ENCODE results near the gene CYTH1. TPM values are rescaled to one million over a fixed set of nuclear protein-coding genes. Genes with fewer than 3 reads are reported as not detected.
"Not testable (repeated sequence)": the region's sequence is repeated elsewhere in the genome, so short reads cannot be mapped to it uniquely, and the experiment has no call there.

The CYTH1 gene
- total RNA-seq, 8 experiments from 2014 or later: 13.9 to 46.4 (median 30.0) TPM

DNA sequence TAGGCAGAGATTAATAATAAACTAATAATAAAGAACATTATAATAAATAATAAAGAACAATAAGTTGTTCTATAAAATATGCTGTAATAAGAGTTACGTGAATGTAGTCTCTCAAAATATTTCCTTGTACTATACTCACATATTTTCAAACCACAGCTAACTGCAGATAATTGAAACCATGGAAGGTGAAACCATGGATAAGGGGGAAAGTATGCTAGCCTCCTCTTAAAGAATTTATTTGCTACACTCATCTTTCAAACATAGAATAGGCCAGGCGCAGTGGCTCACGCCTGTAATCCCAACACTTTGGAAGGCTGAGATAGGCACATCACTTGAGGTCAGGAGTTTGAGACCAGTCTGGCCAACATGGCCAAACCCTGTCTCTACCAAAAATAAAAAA is 18.5 kb downstream of the CYTH1 start:
- in situ Hi-C loops (cut with MboI; ENCODE audit: low pct_unique_long_range_greater_than_20kb in 2 of 9, low sequenced_read_pairs in 9 of 9, unreplicated experiment in 9 of 9): no loop called here
- Histone ChIP-seq H3K27ac (no peak overlapping the region), H3K4me1 (replicated peaks in 1 of 2) (peaks cover 7 to 11% of the 10 kb centered on the region in 2 donors), H3K4me3 (no peak overlapping the region)
- WGBS, 10 experiments: 63 to 100% (median 100%) methylated on average over 1 to 3 of the region's 3 CpGs; no CpG with 5 or more reads in 3 of the 10 experiments
- ATAC-seq (replicated peaks in 6 of 8): no peak

GRCh38 chr17:78761789-78762406 is 20.2 kb downstream of the CYTH1 start:
- H3K27ac ChIP-seq: no peak overlapping the region
- WGBS, 10 experiments: 0 to 94% (median 76%) methylated on average over 1 to 4 of the region's 5 CpGs
- no peak overlapping the region for H3K4me3 ChIP-seq
- in situ Hi-C loops (cut with MboI; ENCODE audit: low pct_unique_long_range_greater_than_20kb in 2 of 9, low sequenced_read_pairs in 9 of 9, unreplicated experiment in 9 of 9): no loop called here
- peaks cover 0 to under 1% of the 10 kb centered on the region in 2 donors for H3K4me1 ChIP-seq (replicated peaks in 1 of 2)
- peak in 4 of 8 experiments; percentile 11 to 89 (median 18) for ATAC-seq (replicated peaks in 6 of 8)

GRCh38 chr17:78759969-78760352 is 22.1 kb downstream of the CYTH1 start:
- no peak overlapping the region for H3K4me3 ChIP-seq
- H3K27ac ChIP-seq: no peak overlapping the region
- WGBS, 10 experiments: 67 to 100% (median 91%) methylated on average over 2 to 4 of the region's 5 CpGs; no CpG with 5 or more reads in 2 of the 10 experiments
- H3K4me1 ChIP-seq (replicated peaks in 1 of 2): no peaks in the 10 kb centered on the region
- in situ Hi-C loops (cut with MboI; ENCODE audit: low pct_unique_long_range_greater_than_20kb in 2 of 9, low sequenced_read_pairs in 9 of 9, unreplicated experiment in 9 of 9): no loop called here
- no peak for ATAC-seq (replicated peaks in 6 of 8)

DNA sequence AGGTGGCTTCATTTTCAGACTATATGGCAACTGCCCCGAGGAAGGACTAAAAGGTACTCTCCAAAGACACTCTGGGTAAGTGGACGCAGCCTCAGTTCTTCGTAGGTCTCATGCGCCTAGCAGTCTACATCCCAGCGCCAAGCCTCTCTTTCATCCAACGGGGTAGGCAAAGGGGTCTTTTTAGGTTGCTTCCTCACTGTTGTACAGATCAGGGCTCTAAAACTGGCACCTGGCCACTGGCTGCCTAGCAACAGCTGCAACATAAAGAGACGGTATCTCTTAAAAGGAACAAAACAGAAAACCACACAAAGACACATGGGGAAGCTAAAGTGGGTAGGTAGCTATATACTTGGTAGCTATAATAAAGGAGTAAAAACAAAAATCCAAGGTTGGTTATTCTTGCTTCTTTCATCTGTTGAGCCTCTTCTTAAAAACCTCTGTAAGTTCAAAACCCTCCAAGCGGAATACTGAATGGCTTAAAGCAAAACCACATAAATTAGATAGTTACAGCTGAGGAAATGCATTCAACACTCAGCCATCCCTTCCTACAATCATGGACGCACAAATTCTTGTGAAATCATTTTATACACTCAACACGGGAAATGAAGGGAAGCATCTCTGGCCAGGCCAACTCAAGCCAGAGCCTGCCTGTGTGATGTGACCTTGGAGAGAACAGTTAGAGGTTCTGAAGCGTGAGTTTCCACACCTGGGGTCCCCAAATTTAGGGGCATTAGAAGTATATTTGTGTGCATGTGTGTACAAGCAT is 22.7 kb downstream of the CYTH1 start:
- 48 to 91% (median 83%) methylated on average over 1 to 10 of the region's 11 CpGs; no CpG with 5 or more reads in 1 of the 10 experiments for WGBS, 10 experiments
- peak in 3 of 8 experiments; percentile 24 to 78 (median 27) for ATAC-seq (replicated peaks in 6 of 8)
- in situ Hi-C loops (cut with MboI; ENCODE audit: low pct_unique_long_range_greater_than_20kb in 2 of 9, low sequenced_read_pairs in 9 of 9, unreplicated experiment in 9 of 9): no loop called here
- Histone ChIP-seq H3K4me3 (no peak overlapping the region), H3K27ac (no peak overlapping the region), H3K4me1 (replicated peaks in 1 of 2) (no peaks in the 10 kb centered on the region)

DNA sequence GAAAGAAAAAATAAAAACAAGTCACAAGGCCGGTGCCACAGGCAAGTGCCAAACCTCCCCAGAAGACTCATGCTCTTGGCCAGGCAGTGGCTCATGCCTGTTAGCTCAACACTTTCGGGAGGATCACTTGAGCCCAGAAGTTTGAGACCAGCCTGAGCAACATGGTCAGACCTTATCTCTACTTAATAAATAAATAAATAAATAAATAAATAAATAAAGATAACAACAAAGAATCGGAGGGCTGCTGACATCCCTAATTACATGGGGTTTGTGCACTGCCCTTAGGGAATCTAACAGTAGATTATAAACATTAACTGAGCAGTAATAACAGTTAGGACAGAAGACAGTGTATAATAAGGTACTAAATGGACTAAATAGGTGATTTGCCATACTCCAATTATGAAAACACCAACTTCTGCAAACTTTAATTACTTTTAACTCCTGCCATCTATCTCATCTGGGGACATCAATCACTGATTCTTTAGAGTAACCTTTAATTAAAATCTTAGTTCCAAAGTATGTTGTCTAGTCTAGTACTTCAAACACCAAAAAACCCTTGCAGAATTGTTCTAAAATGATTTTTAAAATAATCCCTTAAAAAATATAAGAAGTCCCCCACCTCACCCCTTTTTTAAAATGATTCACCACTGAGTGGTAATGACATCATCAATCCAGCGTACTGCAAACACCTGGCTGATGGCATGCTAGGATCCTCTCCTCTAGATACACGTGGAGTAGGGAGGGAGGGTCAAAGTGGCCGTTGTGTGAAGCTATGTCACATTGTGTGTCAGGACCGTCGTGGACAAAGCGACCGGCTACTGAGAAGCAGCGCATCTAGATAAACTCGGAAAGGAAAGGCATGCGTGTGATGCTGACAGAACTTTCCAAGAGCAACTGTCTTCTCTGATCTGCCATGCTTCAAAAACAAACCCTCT is 28.5 kb downstream of the CYTH1 start:
- no peak overlapping the region for H3K27ac ChIP-seq
- in situ Hi-C loops (cut with MboI; ENCODE audit: low pct_unique_long_range_greater_than_20kb in 2 of 9, low sequenced_read_pairs in 9 of 9, unreplicated experiment in 9 of 9): no loop called here
- no peak overlapping the region for H3K4me3 ChIP-seq
- peak in 3 of 8 experiments; percentile 38 to 61 (median 43) for ATAC-seq (replicated peaks in 6 of 8)
- no peaks in the 10 kb centered on the region for H3K4me1 ChIP-seq (replicated peaks in 1 of 2)
- WGBS, 10 experiments: 83 to 100% (median 92%) methylated on average over 2 to 12 of the region's 13 CpGs

- Histone ChIP-seq H3K4me1 (replicated peaks in 1 of 2) (no peaks in the 10 kb centered on the region), H3K27ac (no peak overlapping the region), H3K4me3 (no peak overlapping the region)
- in situ Hi-C loops (cut with MboI; ENCODE audit: low pct_unique_long_range_greater_than_20kb in 2 of 9, low sequenced_read_pairs in 9 of 9, unreplicated experiment in 9 of 9): no loop called here
- no peak for ATAC-seq (replicated peaks in 6 of 8)
- WGBS, 10 experiments: 69 to 100% (median 91%) methylated on average over 1 to 14 of the region's 14 CpGs
Measured at GRCh38 chr17:78751447-78752161, 30.5 kb downstream of the CYTH1 start.

DNA sequence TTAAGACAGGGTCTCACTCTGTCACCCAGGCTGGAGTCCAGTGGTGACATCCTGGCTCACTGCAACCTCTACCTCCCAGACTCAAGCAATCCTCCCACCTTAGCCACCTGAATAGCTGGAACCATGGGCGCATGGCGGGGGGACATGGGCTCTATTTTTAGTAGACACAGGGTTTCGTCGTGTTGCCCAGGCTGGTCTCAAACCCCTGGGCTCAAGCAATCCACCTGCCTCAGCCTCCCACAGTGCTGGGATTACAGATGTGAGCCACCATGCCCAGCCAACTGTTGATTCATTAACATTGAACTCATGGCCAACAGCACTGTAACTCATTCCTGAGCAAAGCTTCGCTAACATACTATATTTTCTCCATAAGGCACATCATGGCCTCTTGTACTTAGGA is 31.1 kb downstream of the CYTH1 start:
- in situ Hi-C loops (cut with MboI; ENCODE audit: low pct_unique_long_range_greater_than_20kb in 2 of 9, low sequenced_read_pairs in 9 of 9, unreplicated experiment in 9 of 9); H3K4me3 ChIP-seq; H3K4me1 ChIP-seq (replicated peaks in 1 of 2); H3K27ac ChIP-seq; ATAC-seq (replicated peaks in 6 of 8): not testable (repeated sequence)
- 85 to 100% (median 100%) methylated on average over 1 to 5 of the region's 5 CpGs; no CpG with 5 or more reads in 3 of the 10 experiments for WGBS, 10 experiments

DNA sequence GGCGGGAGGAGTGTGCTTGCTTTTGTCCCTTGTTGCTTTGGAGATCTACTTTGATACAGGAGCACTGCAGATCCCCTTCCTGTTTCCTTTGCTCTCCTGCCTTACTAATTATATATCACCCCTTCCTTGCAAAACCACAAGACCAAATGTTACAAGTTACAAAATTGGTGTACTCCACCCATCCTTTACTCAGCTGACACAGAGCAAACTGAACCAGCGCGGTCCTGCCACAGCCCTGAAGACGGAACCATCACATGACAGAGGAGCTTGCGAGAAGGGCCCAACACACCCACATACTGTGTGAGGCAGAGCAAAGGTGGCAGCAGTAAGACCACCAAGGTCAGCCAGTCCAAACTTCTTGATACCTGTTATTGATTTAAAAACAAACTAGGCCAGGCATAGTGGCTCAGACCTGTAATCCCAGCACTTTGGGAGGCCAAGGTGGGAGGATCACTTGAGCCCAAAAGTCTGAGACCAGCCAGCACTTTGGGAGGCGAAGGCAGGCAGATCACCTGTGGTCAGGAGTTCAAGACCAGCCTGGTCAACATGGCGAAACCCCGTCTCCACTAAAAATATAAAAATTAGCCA is 33.2 kb downstream of the CYTH1 start:
- no peak overlapping the region for H3K4me3 ChIP-seq
- 14 to 100% (median 94%) methylated on average over 1 to 8 of the region's 8 CpGs; no CpG with 5 or more reads in 1 of the 10 experiments for WGBS, 10 experiments
- ATAC-seq (replicated peaks in 6 of 8): peak in 5 of 8 experiments; percentile 21 to 89 (median 84)
- H3K4me1 ChIP-seq (replicated peaks in 1 of 2): no peaks in the 10 kb centered on the region
- in situ Hi-C loops (cut with MboI; ENCODE audit: low pct_unique_long_range_greater_than_20kb in 2 of 9, low sequenced_read_pairs in 9 of 9, unreplicated experiment in 9 of 9): no loop called here
- no peak overlapping the region for H3K27ac ChIP-seq

GRCh38 chr17:78748048-78748729 is 33.9 kb downstream of the CYTH1 start:
- in situ Hi-C loops (cut with MboI; ENCODE audit: low pct_unique_long_range_greater_than_20kb in 2 of 9, low sequenced_read_pairs in 9 of 9, unreplicated experiment in 9 of 9): no loop called here

GRCh38 chr17:78747488-78747887 is 34.6 kb downstream of the CYTH1 start:
- Histone ChIP-seq H3K4me3 (no peak overlapping the region), H3K4me1 (replicated peaks in 1 of 2) (no peaks in the 10 kb centered on the region), H3K27ac (no peak overlapping the region)
- ATAC-seq (replicated peaks in 6 of 8): peak in 2 of 8 experiments; percentile 4
- in situ Hi-C loops (cut with MboI; ENCODE audit: low pct_unique_long_range_greater_than_20kb in 2 of 9, low sequenced_read_pairs in 9 of 9, unreplicated experiment in 9 of 9): no loop called here
- WGBS, 10 experiments: 29 to 100% (median 96%) methylated on average over 1 to 2 of the region's 2 CpGs; no CpG with 5 or more reads in 2 of the 10 experiments

More at GRCh38 chr17:78748048-78748729, 33.9 kb downstream of the CYTH1 start:
- Histone ChIP-seq H3K4me3 (no peak overlapping the region), H3K27ac (no peak overlapping the region), H3K4me1 (replicated peaks in 1 of 2) (no peaks in the 10 kb centered on the region)
- peak in 2 of 8 experiments; percentile 42 to 50 for ATAC-seq (replicated peaks in 6 of 8)
- WGBS, 10 experiments: 40 to 93% (median 87%) methylated on average over 1 to 6 of the region's 6 CpGs; no CpG with 5 or more reads in 1 of the 10 experiments

DNA sequence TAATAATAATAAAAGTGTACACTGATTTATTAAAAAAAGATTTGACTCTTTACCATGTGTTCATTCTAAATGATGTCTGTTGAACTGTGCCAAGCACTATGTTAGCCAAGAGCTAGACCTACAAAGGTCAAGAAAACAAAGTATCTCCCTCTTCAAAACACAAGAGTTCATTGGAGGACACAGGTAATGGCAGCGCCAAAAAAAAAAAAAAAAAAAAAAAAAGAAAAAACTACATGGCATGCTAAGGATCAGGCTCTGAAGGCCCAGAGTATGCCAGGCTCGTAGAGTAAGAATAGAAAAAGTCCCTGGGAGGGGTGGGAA is 35.2 kb downstream of the CYTH1 start:
- in situ Hi-C loops (cut with MboI; ENCODE audit: low pct_unique_long_range_greater_than_20kb in 2 of 9, low sequenced_read_pairs in 9 of 9, unreplicated experiment in 9 of 9): no loop called here
- no peak overlapping the region for H3K27ac ChIP-seq
- no peaks in the 10 kb centered on the region for H3K4me1 ChIP-seq (replicated peaks in 1 of 2)
- H3K4me3 ChIP-seq: no peak overlapping the region
- no peak for ATAC-seq (replicated peaks in 6 of 8)
- WGBS, 10 experiments: 78 to 100% (median 83%) methylated on average over 1 to 2 of the region's 2 CpGs; no CpG with 5 or more reads in 2 of the 10 experiments

All from motor neuron (in vitro differentiated cells).